ENCODE data around the gene YEATS2.
"Not testable (repeated sequence)": the region's sequence is repeated elsewhere in the genome, so short reads cannot be mapped to it uniquely, and the experiment has no call there.

The YEATS2 gene

DNA sequence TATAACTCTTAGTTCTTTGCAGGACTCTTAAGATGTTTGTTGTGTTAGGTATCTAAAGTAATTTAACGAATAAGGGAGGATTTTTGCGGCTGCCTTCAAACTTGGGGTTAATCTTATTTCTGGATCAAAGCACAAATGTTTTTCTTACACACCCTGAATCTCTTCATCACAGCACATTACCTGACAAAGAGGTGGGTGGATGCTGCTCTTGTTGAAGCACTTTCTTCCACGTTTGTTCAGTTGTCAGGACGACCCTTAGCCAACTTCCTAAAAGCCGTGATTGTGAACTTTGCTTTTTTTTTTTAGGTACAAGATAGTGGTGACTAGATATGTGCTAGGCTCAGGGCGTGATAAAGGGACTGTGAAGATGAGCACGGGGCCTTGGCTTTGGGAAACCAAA lies 36.0 kb downstream of the YEATS2 start:
- H3K4me3 ChIP-seq (ENCODE audit: low read depth, low read length), result no peak overlapping the region
- DNase-seq (ENCODE audit: low read depth), result no peak
- TF ChIP-seq, protein P1, sequence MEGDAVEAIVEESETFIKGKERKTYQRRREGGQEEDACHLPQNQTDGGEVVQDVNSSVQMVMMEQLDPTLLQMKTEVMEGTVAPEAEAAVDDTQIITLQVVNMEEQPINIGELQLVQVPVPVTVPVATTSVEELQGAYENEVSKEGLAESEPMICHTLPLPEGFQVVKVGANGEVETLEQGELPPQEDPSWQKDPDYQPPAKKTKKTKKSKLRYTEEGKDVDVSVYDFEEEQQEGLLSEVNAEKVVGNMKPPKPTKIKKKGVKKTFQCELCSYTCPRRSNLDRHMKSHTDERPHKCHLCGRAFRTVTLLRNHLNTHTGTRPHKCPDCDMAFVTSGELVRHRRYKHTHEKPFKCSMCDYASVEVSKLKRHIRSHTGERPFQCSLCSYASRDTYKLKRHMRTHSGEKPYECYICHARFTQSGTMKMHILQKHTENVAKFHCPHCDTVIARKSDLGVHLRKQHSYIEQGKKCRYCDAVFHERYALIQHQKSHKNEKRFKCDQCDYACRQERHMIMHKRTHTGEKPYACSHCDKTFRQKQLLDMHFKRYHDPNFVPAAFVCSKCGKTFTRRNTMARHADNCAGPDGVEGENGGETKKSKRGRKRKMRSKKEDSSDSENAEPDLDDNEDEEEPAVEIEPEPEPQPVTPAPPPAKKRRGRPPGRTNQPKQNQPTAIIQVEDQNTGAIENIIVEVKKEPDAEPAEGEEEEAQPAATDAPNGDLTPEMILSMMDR (IDR thresholded peaks at IDR 0.05; ENCODE audit: low read depth, low read length, missing control alignments), result no peak

DNA sequence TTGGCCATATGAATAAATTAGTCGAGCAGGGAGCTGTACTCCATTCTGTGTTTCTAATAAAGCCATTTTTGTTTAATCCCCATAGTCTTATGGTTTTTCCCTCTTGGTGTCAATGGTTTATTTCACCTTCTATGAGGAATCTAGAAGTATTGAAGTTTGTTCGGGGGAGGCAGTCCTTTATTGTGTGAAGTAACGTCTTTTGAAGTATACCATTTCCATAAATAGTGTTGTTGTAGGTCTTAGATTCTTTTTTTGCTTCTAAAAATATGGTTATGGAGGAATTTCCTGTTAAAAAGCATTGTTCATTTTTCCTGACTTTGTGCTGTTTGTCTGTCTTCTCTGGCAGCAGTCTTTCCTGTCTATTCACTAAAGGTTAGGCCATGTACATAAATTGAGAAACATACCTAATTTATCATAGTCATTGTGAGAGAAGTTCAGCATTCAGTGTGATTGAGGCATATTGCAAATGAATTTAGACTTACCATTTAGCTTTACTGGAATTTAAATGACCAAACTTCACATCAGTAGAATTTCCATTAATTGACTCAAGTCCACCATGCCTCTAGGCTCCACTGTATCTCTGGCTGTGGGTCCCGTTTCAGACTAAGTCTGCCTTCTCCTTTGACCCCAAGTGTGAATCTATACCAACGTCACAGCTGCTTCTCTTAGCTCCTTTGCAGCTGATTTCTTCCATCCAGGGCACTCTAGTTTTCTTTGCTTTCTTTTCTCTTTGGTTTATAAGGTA lies 37.3 kb downstream of the YEATS2 start:
- no peak overlapping the region for H3K4me3 ChIP-seq (ENCODE audit: low read depth, low read length)
- DNase-seq (ENCODE audit: low read depth), result no peak
- TF ChIP-seq, protein P1 (IDR thresholded peaks at IDR 0.05; ENCODE audit: low read depth, low read length, missing control alignments), result no peak

DNA sequence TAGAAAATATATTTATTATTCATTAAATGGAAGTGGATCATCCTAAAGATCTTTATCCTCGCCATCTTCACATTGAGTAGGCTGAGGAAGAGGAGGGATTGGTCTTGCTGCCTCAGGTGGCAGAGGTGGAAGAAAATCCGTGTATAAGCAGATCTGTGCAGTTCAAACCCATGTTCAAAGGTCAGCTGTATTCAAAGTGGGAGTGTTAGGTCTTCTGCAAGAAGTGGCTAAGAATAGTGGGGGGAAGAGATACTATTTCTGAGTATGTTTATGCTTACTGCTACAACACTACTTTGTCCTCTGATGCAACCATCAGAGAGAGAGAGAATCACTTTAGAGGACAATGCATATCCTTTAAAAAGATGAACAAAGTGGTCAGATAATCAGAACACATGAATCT lies 39.5 kb downstream of the YEATS2 start:
- no peak overlapping the region for H3K4me3 ChIP-seq (ENCODE audit: low read depth, low read length)
- TF ChIP-seq, protein P1 (IDR thresholded peaks at IDR 0.05; ENCODE audit: low read depth, low read length, missing control alignments), result no peak
- no peak for DNase-seq (ENCODE audit: low read depth)

DNA sequence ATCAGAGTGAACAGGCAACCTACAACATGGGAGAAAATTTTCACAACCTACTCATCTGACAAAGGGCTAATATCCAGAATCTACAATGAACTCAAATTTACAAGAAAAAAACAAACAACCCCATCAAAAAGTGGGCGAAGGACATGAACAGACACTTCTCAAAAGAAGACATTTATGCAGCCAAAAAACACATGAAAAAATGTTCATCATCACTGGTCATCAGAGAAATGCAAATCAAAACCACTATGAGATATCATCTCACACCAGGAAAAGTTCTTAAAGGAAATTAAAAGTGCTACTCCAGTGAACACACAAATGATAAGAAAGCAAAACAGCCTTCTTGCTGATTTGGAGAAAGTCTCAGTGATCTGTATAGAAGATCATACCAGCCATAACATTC lies 42.6 kb downstream of the YEATS2 start:
- not testable (repeated sequence) for H3K4me3 ChIP-seq (ENCODE audit: low read depth, low read length); DNase-seq (ENCODE audit: low read depth)

DNA sequence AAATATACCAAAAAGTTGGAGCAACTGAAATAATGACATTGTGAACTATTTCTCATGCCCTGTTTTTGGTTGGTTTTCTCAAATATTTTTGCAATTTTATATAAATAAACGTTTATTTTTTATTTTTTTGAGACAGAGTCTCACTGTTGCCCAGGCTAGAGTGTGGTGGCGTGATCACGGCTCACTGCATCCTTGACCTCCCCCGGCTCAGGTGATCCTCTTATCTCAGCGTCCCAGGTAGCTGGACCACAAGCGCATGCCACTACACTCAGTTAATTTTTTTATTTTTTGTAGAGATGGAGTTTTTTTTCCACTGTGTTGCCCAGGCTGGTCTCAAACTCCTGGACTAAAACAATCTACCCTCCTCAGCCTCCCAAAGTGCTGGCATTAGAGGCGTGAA lies 45.6 kb downstream of the YEATS2 start:
- TF ChIP-seq, protein P1 (IDR thresholded peaks at IDR 0.05; ENCODE audit: low read depth, low read length, missing control alignments), result no peak
- no peak overlapping the region for H3K4me3 ChIP-seq (ENCODE audit: low read depth, low read length)
- DNase-seq (ENCODE audit: low read depth), result no peak

DNA sequence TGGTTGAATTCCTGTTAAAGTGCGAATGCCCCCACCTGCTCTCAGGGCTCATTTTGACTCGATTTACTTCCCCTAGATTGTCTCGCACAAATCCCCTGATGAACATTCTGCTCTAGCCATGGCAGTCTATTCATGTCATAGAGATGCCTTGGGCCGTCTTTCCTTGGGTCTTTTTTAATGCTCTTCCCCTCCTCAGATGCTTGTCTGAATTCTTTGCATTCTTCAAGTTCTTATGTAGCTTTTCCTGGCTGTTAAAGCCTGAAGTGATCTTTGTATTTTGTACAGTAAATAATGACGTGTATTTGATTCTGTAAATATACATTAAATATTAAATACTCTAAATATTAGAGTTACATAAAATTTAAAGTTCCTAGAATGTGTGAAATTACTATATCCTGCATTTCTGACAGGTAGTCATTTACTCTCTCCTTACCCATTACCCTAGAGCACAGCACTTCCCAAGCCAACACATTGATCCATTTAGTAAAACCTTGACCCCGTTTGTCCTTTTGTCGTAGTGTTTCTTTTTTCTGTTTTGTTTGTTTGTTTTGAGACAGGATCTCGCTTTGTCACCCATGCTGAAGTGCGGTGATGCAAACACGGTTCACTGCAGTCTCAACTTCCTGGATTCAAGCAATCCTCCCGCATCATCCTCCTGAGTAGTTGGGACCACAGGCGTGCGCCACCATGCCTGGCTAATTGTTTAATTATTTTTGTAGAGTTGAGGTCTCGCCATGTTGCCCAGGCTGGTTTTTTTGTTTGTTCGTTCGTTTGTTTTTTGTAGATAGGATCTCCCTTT lies 47.9 kb downstream of the YEATS2 start:
- TF ChIP-seq, protein P1 (IDR thresholded peaks at IDR 0.05; ENCODE audit: low read depth, low read length, missing control alignments), result no peak
- DNase-seq (ENCODE audit: low read depth), result no peak

DNA sequence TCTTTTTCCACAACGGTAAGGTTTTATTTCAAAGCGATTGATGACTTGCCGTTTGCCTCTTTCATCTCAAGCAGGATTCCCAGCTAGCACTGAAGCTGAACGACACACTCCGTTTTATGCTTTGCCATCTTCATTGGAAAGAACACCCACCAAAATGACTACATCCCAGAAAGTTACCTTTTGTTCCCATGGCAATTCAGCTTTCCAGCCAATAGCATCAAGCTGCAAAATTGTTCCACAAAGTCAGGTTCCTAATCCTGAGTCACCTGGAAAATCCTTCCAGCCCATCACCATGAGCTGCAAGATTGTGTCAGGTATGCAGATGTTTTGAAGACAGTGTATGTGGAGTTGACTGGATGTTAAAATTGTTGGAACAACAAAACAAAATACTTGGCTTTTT lies 56.5 kb downstream of the YEATS2 start:
- TF ChIP-seq, protein P1 (IDR thresholded peaks at IDR 0.05; ENCODE audit: low read depth, low read length, missing control alignments), result no peak
- H3K4me3 ChIP-seq (ENCODE audit: low read depth, low read length), result no peak overlapping the region
- DNase-seq (ENCODE audit: low read depth), result no peak

More for the DNA sequence above, 47.9 kb downstream of the YEATS2 start:
- no peak overlapping the region for H3K4me3 ChIP-seq (ENCODE audit: low read depth, low read length)

All from GM12864 (cell line).